H9 (cell line): Measurements from ENCODE around the gene NOTUM. TPM values are rescaled to one million over a fixed set of nuclear protein-coding genes. Genes with fewer than 3 reads are reported as not detected.

Source experiments
- DNase-seq: peaks from one replicate; pipeline ENCODE4 v3.0.0-alpha.2; 2017
- H2AFZ ChIP-seq: one replicate; pipeline ENCODE4 v1.6.1; 2013; ENCODE audit warnings: mild to moderate bottlenecking, low read length, control low read depth, moderate library complexity
- H2AK5ac ChIP-seq: 2 replicates; pipeline ENCODE4 v1.6.1; 2013; ENCODE audit warnings: low read length, control low read depth, mixed read lengths; ENCODE audit not compliant: insufficient read length
- H2BK120ac ChIP-seq: one replicate; pipeline ENCODE4 v1.6.1; 2013; ENCODE audit warnings: low read depth, mild to moderate bottlenecking, low read length, control low read depth, inconsistent platforms; ENCODE audit not compliant: poor library complexity, severe bottlenecking
- H2BK12ac ChIP-seq: 2 replicates; pipeline ENCODE4 v1.6.1; 2013; ENCODE audit warnings: low read length, control low read depth, mixed read lengths, low read depth; ENCODE audit not compliant: insufficient read length
- H2BK15ac ChIP-seq: 2 replicates; pipeline ENCODE4 v1.6.1; 2013; ENCODE audit warnings: low read depth, low read length, control low read depth
- H2BK20ac ChIP-seq: one replicate; pipeline ENCODE4 v1.6.1; 2013; ENCODE audit warnings: low read depth, mild to moderate bottlenecking, low read length, control low read depth, inconsistent platforms; ENCODE audit not compliant: poor library complexity, severe bottlenecking
- H2BK5ac ChIP-seq: 2 replicates; pipeline ENCODE4 v1.6.1; 2013; ENCODE audit warnings: low read length, control low read depth, mixed read lengths; ENCODE audit not compliant: insufficient read length
- H3K14ac ChIP-seq: 2 replicates; pipeline ENCODE4 v1.6.1; 2013; ENCODE audit warnings: low read length, control low read depth; ENCODE audit not compliant: insufficient read depth
- H3K18ac ChIP-seq: 2 replicates; pipeline ENCODE4 v1.6.1; 2013; ENCODE audit warnings: low read depth, mild to moderate bottlenecking, mixed read lengths, low read length, control low read depth; ENCODE audit not compliant: insufficient read length
- H3K23ac ChIP-seq: 2 replicates; pipeline ENCODE4 v1.6.1; 2013; ENCODE audit warnings: low read length, control low read depth, mixed read lengths, low read depth; ENCODE audit not compliant: insufficient read length
- H3K23me2 ChIP-seq: 2 replicates; pipeline ENCODE4 v1.6.1; 2013; ENCODE audit warnings: low read depth, mild to moderate bottlenecking, mixed read lengths, low read length, control low read depth; ENCODE audit not compliant: insufficient read length, poor library complexity, severe bottlenecking
- H3K27ac ChIP-seq: 2 replicates; pipeline ENCODE4 v1.5.1; 2013; ENCODE audit warnings: low read length, control low read depth, mixed read lengths, low read depth; ENCODE audit not compliant: insufficient read length
- H3K27me3 ChIP-seq: 2 replicates; pipeline ENCODE4 v1.6.1; 2013; ENCODE audit warnings: low read length, control low read depth, inconsistent platforms; ENCODE audit not compliant: insufficient read depth
- H3K4ac ChIP-seq: 2 replicates; pipeline ENCODE4 v1.6.1; 2013; ENCODE audit warnings: low read depth, mild to moderate bottlenecking, control low read depth, inconsistent platforms, low read length, moderate library complexity
- H3K4me1 ChIP-seq: 2 replicates; pipeline ENCODE4 v1.6.1; 2013; ENCODE audit warnings: low read length, control low read depth, inconsistent platforms; ENCODE audit not compliant: insufficient read depth
- H3K4me2 ChIP-seq: 2 replicates; pipeline ENCODE4 v1.6.1; 2013; ENCODE audit warnings: low read length, control low read depth, mixed read lengths; ENCODE audit not compliant: insufficient read length, insufficient read depth
- H3K56ac ChIP-seq: 2 replicates; pipeline ENCODE4 v1.6.1; 2013; ENCODE audit warnings: low read depth, mild to moderate bottlenecking, mixed read lengths, low read length, control low read depth; ENCODE audit not compliant: insufficient read length
- H3K79me1 ChIP-seq: 2 replicates; pipeline ENCODE4 v1.6.1; 2013; ENCODE audit warnings: low read depth, mild to moderate bottlenecking, moderate library complexity, low read length, control low read depth, inconsistent platforms; ENCODE audit not compliant: insufficient read depth, poor library complexity, severe bottlenecking
- H3K79me2 ChIP-seq: 2 replicates; pipeline ENCODE4 v1.6.1; 2013; ENCODE audit warnings: low read length, control low read depth, inconsistent platforms; ENCODE audit not compliant: insufficient read depth
- H3K9ac ChIP-seq: 2 replicates; pipeline ENCODE4 v1.6.1; 2013; ENCODE audit warnings: low read length, control low read depth, mixed read lengths; ENCODE audit not compliant: insufficient read length; ENCODE audit errors: extremely low read depth
- H3K9me3 ChIP-seq: one replicate; pipeline ENCODE4 v1.6.1; 2013; ENCODE audit warnings: low read depth, low read length, inconsistent platforms; ENCODE audit not compliant: control insufficient read depth
- H3T11ph ChIP-seq: one replicate; pipeline ENCODE4 v1.6.1; 2013; ENCODE audit warnings: mild to moderate bottlenecking, low read length, control low read depth, inconsistent platforms
- H4K20me1 ChIP-seq: one replicate; pipeline ENCODE4 v1.6.1; 2013; ENCODE audit not compliant: control insufficient read depth, insufficient read length, insufficient read depth
- H4K5ac ChIP-seq: 2 replicates; pipeline ENCODE4 v1.6.1; 2013; ENCODE audit warnings: low read depth, mild to moderate bottlenecking, mixed read lengths, low read length, control low read depth; ENCODE audit not compliant: insufficient read length
- H4K8ac ChIP-seq: replicated peaks from 2 replicates; pipeline ENCODE4 v1.6.1; 2013; ENCODE audit warnings: low read length, control low read depth, mixed read lengths, low read depth; ENCODE audit not compliant: insufficient read length
- H4K91ac ChIP-seq: 2 replicates; pipeline ENCODE4 v1.6.1; 2013; ENCODE audit warnings: low read depth, mild to moderate bottlenecking, moderate library complexity, mixed read lengths, low read length, control low read depth; ENCODE audit not compliant: insufficient read length
- H3K27ac Mint-ChIP-seq, 3 experiments: 2 replicates in 2 of 3; 3 replicates in 1 of 3; pipeline ENCODE4 v1.8.0; 2020 to 2021; ENCODE audit warnings: mixed read lengths in 3 of 3, mild to moderate bottlenecking in 1 of 3, moderate library complexity in 1 of 3
- H3K27me3 Mint-ChIP-seq: 2 replicates; pipeline ENCODE4 v1.8.0; 2021; ENCODE audit warnings: low read depth, mild to moderate bottlenecking, moderate library complexity, mixed read lengths
- H3K36me3 Mint-ChIP-seq, 3 experiments: 2 replicates in 2 of 3; 3 replicates in 1 of 3; pipeline ENCODE4 v1.8.0; 2020 to 2021; ENCODE audit warnings: low read depth in 3 of 3, mixed read lengths in 3 of 3; ENCODE audit not compliant: insufficient read depth in 1 of 3
- H3K4me1 Mint-ChIP-seq, 2 experiments: 2 replicates each; pipeline ENCODE4 v1.8.0; 2020; ENCODE audit warnings: mixed read lengths in 2 of 2
- H3K4me3 Mint-ChIP-seq, 2 experiments: 2 replicates in 1 of 2; 3 replicates in 1 of 2; pipeline ENCODE4 v1.8.0; 2020 to 2021; ENCODE audit warnings: mild to moderate bottlenecking in 2 of 2, mixed read lengths in 2 of 2, moderate library complexity in 1 of 2
- H3K9me3 Mint-ChIP-seq, 2 experiments: 2 replicates in 1 of 2; 3 replicates in 1 of 2; pipeline ENCODE4 v1.8.0; 2020; ENCODE audit warnings: mild to moderate bottlenecking in 2 of 2, mixed read lengths in 2 of 2, moderate library complexity in 1 of 2
- CTCF ChIP-seq: fragments of 200-600 bp; sonication (generic); conservative IDR thresholded peaks from 3 replicates; pipeline ENCODE4 v1.8.0; 2021; ENCODE audit warnings: antibody characterized with exemption, mild to moderate bottlenecking
- WGBS: extraction: QIAGEN DNeasy Blood & Tissue Kit; methylation state at CpG from one replicate; pipeline ENCODE4 v1.1.7; 2013; ENCODE audit warnings: missing lambda C conversion rate, low lambda C conversion rate, mixed read lengths; ENCODE audit not compliant: insufficient read length; ENCODE audit errors: extremely low coverage; 5-methylcytosine and 5-hydroxymethylcytosine counted together
- total RNA-seq: library from RNA; stranded (reverse); gene quantifications from 2 replicates; pipeline ENCODE4 v1.2.1, GENCODE V29; 2021

Gene NOTUM
- total RNA-seq, 1 experiment from 2014 or later: 2.1 TPM

DNA sequence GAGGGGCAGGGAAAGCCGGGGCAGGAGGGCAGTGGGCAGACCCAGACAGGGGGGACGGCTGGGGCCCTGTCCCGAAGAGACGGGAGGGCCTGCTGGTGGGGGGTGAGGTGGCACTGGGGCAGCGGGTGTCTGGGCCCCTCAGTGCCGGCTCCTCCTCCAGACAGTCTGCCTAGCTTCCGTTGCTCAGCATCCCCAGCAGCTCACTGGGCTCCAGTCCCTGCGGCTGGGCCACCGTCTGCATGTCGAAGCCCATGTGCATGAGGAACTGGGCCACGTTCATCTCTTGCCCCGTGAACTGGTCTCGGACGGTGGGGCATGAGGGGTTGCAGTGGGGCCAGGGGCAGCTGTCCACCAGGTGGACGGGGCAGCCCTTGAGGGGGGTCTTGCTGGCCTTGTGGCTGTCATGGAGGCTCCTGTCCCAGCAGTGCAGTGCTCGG is 8.2 kb downstream of the NOTUM start:
- H2BK120ac ChIP-seq: no peak overlapping the region
- H3K14ac ChIP-seq: no peak overlapping the region; the same call in 1 of the 2 replicates
- H3K79me1 ChIP-seq: no peaks in the 10 kb centered on the region
- no peak overlapping the region for H4K5ac ChIP-seq
- peaks cover 1% of the 10 kb centered on the region; the same call in 1 of the 2 replicates for H3K27me3 ChIP-seq
- H3K9ac ChIP-seq: no peak overlapping the region
- no peak overlapping the region for H2BK5ac ChIP-seq
- H4K20me1 ChIP-seq: no peaks in the 10 kb centered on the region
- no peak for DNase-seq
- H3K9me3 ChIP-seq: no peaks in the 10 kb centered on the region
- Mint-ChIP-seq H3K9me3 (no peaks in the 10 kb centered on the region), H3K36me3 (no peaks in the 10 kb centered on the region), H3K4me1 (peaks cover 0 to 8% of the 10 kb centered on the region in 2 experiments; a peak in 1 of 4 replicates), H3K27me3 (peaks cover 54% of the 10 kb centered on the region), H3K27ac (no peak overlapping the region; a peak in 1 of 7 replicates), H3K4me3 (no peak overlapping the region)
- no peak overlapping the region for H4K91ac ChIP-seq
- WGBS: no CpG with 5 or more reads among the region's 16 CpGs
- H3K4me2 ChIP-seq: no peak overlapping the region
- no peak overlapping the region for H3K27ac ChIP-seq
- no peaks in the 10 kb centered on the region for H3K79me2 ChIP-seq
- H3K23me2 ChIP-seq: no peaks in the 10 kb centered on the region
- H3K4me1 ChIP-seq: no peaks in the 10 kb centered on the region
- no peak overlapping the region for H3K56ac ChIP-seq
- H2AK5ac ChIP-seq: no peak overlapping the region
- H2BK20ac ChIP-seq: no peak overlapping the region
- H3K23ac ChIP-seq: no peak overlapping the region
- no peak overlapping the region for H4K8ac ChIP-seq
- H2BK15ac ChIP-seq: no peak overlapping the region
- no peak overlapping the region for H2BK12ac ChIP-seq
- no peak overlapping the region for H3K4ac ChIP-seq
- no peak overlapping the region for H2AFZ ChIP-seq
- H3K18ac ChIP-seq: no peak overlapping the region
- H3T11ph ChIP-seq: no peak overlapping the region
- TF ChIP-seq CTCF: no peak
